Cardiac muscle cell (in vitro differentiated cells and primary cell): Measurements from ENCODE around the gene SEPTIN5. TPM values are rescaled to one million over a fixed set of nuclear protein-coding genes. Genes with fewer than 3 reads are reported as not detected.

Experiments
- DNase-seq, 2 donors: peaks; one replicate each; pipeline versions ENCODE4 v3.0.0 to v3.0.0-alpha.2; 2010 to 2017; ENCODE audit warnings: low read depth in 1 of 2, low spot score in 1 of 2
- H3K27ac ChIP-seq: fragments of 200-600 bp; sonication (generic); 2 replicates; pipeline ENCODE4 v1.5.1; 2016
- H3K27me3 ChIP-seq: fragments of 200-600 bp; sonication (generic); 2 replicates; pipeline ENCODE4 v1.6.0; 2016; ENCODE audit warnings: control low read depth
- H3K36me3 ChIP-seq: fragments of 200-600 bp; sonication (generic); 2 replicates; pipeline ENCODE4 v1.5.1; 2016; ENCODE audit warnings: control low read depth
- H3K4me1 ChIP-seq: fragments of 200-600 bp; sonication (generic); 2 replicates; pipeline ENCODE4 v1.8.1; 2017; ENCODE audit warnings: low read depth, mild to moderate bottlenecking, mixed run types
- H3K4me3 ChIP-seq: fragments of 200-600 bp; sonication (generic); 2 replicates; pipeline ENCODE4 v1.5.1; 2016; ENCODE audit warnings: mild to moderate bottlenecking
- H3K9me3 ChIP-seq: fragments of 200-600 bp; sonication (generic); 2 replicates; pipeline ENCODE4 v1.5.1; 2017; ENCODE audit warnings: low read depth, mild to moderate bottlenecking, control low read depth
- CTCF ChIP-seq: IDR thresholded peaks from 2 replicates; pipeline ENCODE4 v1.5.1; 2012; ENCODE audit warnings: low read depth, mild to moderate bottlenecking, low read length
- polyA plus RNA-seq: library from polyadenylated mRNA; unstranded; fragments of >200 nt; fragmentation: Nextera tagmentation; extraction: Ambion mirVana; gene quantifications from 2 replicates; pipeline ENCODE4 v1.2.1, GENCODE V29; 2016
- total RNA-seq: library from RNA; depleted of rRNA; stranded (reverse); fragments of >200 nt; gene quantifications from 2 replicates; pipeline ENCODE4 v1.2.3, GENCODE V29; 2016

The SEPTIN5 gene
- total and polyA plus RNA-seq, 2 experiments from 2014 or later: 129 to 303 TPM

- no peak for DNase-seq
- Histone ChIP-seq H3K27me3 (peaks cover 84% of the 10 kb centered on the region), H3K27ac (no peak overlapping the region), H3K4me3 (no peak overlapping the region), H3K36me3 (no peaks in the 10 kb centered on the region), H3K9me3 (no peaks in the 10 kb centered on the region), H3K4me1 (peaks cover 9% of the 10 kb centered on the region)
- no peak for TF ChIP-seq CTCF
Observed at GRCh38 chr22:19753996-19754700, 39.8 kb downstream of the SEPTIN5 start.

- DNase-seq: no peak
- TF ChIP-seq CTCF: no peak
- H3K9me3 ChIP-seq: no peaks in the 10 kb centered on the region
- no peaks in the 10 kb centered on the region for H3K36me3 ChIP-seq
- no peak overlapping the region for H3K4me3 ChIP-seq
- no peak overlapping the region for H3K27ac ChIP-seq
- peaks cover 89% of the 10 kb centered on the region for H3K27me3 ChIP-seq
- peaks cover 9% of the 10 kb centered on the region for H3K4me1 ChIP-seq
Observed at GRCh38 chr22:19754701-19755144, 40.4 kb downstream of the SEPTIN5 start.

DNA sequence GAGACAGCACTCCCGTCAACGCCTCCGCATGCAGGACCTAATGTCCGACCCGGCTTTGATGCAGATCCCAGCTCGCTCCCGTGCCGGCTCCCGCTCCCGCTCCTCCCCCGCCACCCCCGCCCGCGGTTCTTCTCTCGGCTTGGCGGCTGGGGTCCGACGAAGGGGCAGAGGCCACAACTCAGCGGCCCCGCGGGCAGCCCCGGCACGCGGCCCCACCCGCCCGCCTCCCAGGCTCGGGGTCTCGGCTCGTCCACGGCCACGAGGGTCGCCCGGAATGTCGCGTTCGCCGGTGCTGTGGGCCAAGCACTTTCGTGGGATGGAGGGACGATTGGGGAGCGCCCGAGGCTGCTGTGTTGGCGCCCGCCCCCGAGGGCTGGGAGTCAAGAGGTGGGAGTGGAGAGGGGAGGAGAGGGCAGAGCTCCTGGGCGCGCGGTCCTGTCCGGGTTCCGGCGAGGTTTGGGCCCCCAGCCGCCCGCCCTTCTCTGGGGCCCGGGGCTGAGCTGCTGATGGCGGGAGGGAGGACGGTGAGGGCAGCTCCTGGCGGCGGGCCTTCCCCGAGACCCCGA is 40.9 kb downstream of the SEPTIN5 start:
- no peak for DNase-seq
- no peaks in the 10 kb centered on the region for H3K36me3 ChIP-seq
- H3K27ac ChIP-seq: no peak overlapping the region
- H3K4me3 ChIP-seq: no peak overlapping the region
- H3K4me1 ChIP-seq: peaks cover 9% of the 10 kb centered on the region
- peaks cover 94% of the 10 kb centered on the region for H3K27me3 ChIP-seq
- H3K9me3 ChIP-seq: no peaks in the 10 kb centered on the region
- no peak for TF ChIP-seq CTCF

DNA sequence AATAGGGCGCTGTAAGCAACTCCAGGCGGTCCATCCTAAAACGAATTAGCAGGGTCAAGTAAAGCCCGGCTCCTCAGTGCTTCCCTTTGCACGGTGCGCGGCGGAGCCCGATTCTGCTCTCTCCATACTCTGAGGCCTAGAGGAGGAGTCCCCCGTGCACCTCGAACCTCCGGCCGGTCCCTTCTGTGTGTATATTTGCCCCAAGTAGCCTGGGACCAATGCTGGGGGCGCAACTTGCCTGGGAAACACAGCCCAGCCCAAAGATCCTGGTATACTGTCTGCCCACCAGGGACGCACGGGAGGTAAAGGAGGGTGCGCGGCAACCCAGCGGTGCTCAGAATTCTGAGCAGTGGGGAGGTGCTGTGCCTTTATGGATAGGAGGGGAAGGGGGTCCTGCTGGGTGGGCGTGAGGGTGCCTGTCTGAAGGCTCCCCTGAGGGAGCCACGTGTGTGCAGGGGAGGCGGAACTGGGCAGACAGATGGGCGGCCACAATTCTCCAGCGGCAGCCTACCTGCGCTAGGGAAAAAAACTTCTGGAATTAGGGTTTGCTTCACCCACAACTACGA is 41.5 kb downstream of the SEPTIN5 start:
- DNase-seq: no peak
- Histone ChIP-seq H3K27ac (no peak overlapping the region), H3K27me3 (peaks cover 98% of the 10 kb centered on the region), H3K36me3 (no peaks in the 10 kb centered on the region), H3K4me1 (peaks cover 9% of the 10 kb centered on the region), H3K9me3 (no peaks in the 10 kb centered on the region), H3K4me3 (no peak overlapping the region)
- TF ChIP-seq CTCF: no peak

GRCh38 chr22:19756288-19757128 is 42.2 kb downstream of the SEPTIN5 start:
- Histone ChIP-seq H3K36me3 (no peaks in the 10 kb centered on the region), H3K4me1 (peaks cover 9% of the 10 kb centered on the region), H3K27me3 (peaks cover 97% of the 10 kb centered on the region), H3K27ac (no peak overlapping the region), H3K4me3 (no peak overlapping the region), H3K9me3 (no peaks in the 10 kb centered on the region)
- DNase-seq: peak in 1 of 2 donors; percentile 62
- TF ChIP-seq CTCF: peak; percentile 47
